Activated CD4-positive, alpha-beta T cell treated with anti-CD3 and anti-CD28 coated beads, Interleukin-2, amount 50 U/mL, for 24 hours (primary cell): Measurements from ENCODE around the gene CDH9.

ENCODE experiments used
- DNase-seq, 2 donors: peaks; one replicate each; pipeline ENCODE4 v3.0.0-alpha.2; 2020; ENCODE audit warnings: low read depth in 1 of 2, low spot score in 1 of 2

CDH9 gene

DNA sequence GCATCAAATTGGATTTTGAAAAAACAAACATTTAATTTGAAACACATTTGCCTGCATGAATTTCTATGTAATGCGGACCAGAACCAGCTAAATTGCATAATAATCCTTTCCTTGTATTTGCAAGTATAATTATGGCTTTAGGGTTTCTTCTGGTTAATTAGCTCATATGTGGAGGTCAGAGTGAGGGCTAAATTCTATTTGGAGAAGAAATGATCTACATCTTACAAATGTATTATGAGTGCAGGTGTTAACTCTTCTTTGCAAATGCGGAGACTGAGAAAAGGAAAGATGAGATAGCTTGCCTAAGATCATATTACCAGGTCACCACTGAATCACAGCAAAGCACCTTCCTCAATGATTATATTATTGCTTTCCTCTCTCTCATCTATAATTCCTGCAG is 194.7 kb downstream of the CDH9 start:
- no peak for DNase-seq

DNA sequence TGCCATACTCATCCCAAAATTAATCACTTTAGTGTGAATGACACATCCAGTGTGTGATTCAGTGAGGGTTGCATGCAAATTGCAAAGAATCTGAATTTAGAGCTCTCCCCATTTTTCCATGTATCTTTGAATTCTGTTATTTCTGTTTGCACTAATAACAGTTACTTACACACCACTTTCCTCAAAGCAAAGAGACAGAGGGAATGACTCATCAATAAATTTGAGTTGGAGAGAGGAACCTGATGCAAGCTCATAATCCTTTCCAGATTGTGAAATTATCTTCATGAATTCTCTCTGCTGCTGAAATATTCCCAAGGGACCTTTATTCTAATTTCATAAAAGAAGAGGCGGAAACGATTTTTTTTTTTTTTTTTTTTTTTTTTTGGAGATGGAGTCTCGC is 204.8 kb downstream of the CDH9 start:
- no peak for DNase-seq
